ENCODE measurements around the gene ZNF678. TPM values are rescaled to one million over a fixed set of nuclear protein-coding genes. Genes with fewer than 3 reads are reported as not detected.

ZNF678 gene
- total RNA-seq = 10 to 100 TPM; 13.0 to 15.1 TPM

GRCh38 chr1:227563324-227564201, at the start of gene ZNF678:
ZNF678 (plus strand) TSS chr1:227563556; CDS start chr1:227650992, 87,436 bp downstream.
- peak within 1 kb of the TSS; percentile 90 for H3K27ac Mint-ChIP-seq
- H3K36me3 Mint-ChIP-seq (ENCODE audit: insufficient read depth in 2 of 2) = peaks cover 12 to 13% of the 10 kb centered on the region in 2 donors
- DNase-seq = peak; percentile 89 to 92
- ATAC-seq (replicated peaks in 1 of 2) = peak; percentile 93
- H3K4me1 Mint-ChIP-seq (ENCODE audit: low read depth) = peaks cover 49% of the 10 kb centered on the region
- peaks cover 31% of the 10 kb centered on the region for H3K27me3 Mint-ChIP-seq (ENCODE audit: low read depth)
- peaks cover 2 to 3% of the 10 kb centered on the region in 2 donors for H3K9me3 Mint-ChIP-seq
- peak within 1 kb of the TSS; percentile 98 to 99 for H3K4me3 Mint-ChIP-seq

DNA sequence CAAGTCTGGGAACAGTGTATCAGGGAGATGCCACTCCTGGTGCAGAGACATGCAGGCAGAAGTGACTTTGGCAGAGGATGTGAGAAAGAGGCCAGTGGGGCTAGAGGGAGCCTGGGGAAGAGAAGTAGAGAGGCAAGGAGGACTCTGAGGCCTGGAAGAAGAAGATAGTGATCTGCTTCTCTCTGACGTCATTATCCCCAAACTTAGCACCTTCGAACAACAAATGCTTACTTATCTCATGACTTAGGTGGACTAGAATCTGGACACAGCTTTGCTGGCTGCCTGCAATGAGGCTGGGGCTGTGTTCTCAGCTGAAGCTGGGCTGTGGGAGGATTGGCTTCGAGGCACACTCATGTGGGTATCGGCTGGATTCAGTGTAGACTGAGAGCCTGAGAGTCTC, 44.5 kb upstream of the ZNF678 start:
- DNase-seq = no peak
- Mint-ChIP-seq H3K27me3 (ENCODE audit: low read depth) (peaks cover 6% of the 10 kb centered on the region), H3K4me3 (no peak overlapping the region)

GRCh38 chr1:227521782-227522181, 41.6 kb upstream of the ZNF678 start:
- no peak for ATAC-seq (replicated peaks in 1 of 2)
- peaks cover 6% of the 10 kb centered on the region for H3K27me3 Mint-ChIP-seq (ENCODE audit: low read depth)
- H3K9me3 Mint-ChIP-seq = peaks cover 4 to 7% of the 10 kb centered on the region in 2 donors
- H3K27ac Mint-ChIP-seq = no peak overlapping the region
- peaks cover 2 to 3% of the 10 kb centered on the region in 2 donors for H3K36me3 Mint-ChIP-seq (ENCODE audit: insufficient read depth in 2 of 2)
- no peak overlapping the region for H3K4me3 Mint-ChIP-seq
- DNase-seq = no peak
- no peaks in the 10 kb centered on the region for H3K4me1 Mint-ChIP-seq (ENCODE audit: low read depth)

More for the DNA sequence above, 44.5 kb upstream of the ZNF678 start:
- peaks cover 0 to 3% of the 10 kb centered on the region in 2 donors for H3K36me3 Mint-ChIP-seq (ENCODE audit: insufficient read depth in 2 of 2)
- H3K4me1 Mint-ChIP-seq (ENCODE audit: low read depth) = no peaks in the 10 kb centered on the region
- H3K27ac Mint-ChIP-seq = no peak overlapping the region
- H3K9me3 Mint-ChIP-seq = peaks cover 1 to 2% of the 10 kb centered on the region in 2 donors
- no peak for ATAC-seq (replicated peaks in 1 of 2)

- Mint-ChIP-seq H3K27me3 (ENCODE audit: low read depth) (peaks cover under 1% of the 10 kb centered on the region), H3K9me3 (peaks cover 23 to 36% of the 10 kb centered on the region in 2 donors)
- no peak for DNase-seq
These were observed 36.8 kb upstream of the ZNF678 start for GRCh38 chr1:227526524-227526923.

GRCh38 chr1:227532019-227532619, 31.2 kb upstream of the ZNF678 start:
- no peak for ATAC-seq (replicated peaks in 1 of 2)
- H3K4me1 Mint-ChIP-seq (ENCODE audit: low read depth) = no peaks in the 10 kb centered on the region

More at GRCh38 chr1:227526524-227526923, 36.8 kb upstream of the ZNF678 start:
- peaks cover 23 to 26% of the 10 kb centered on the region in 2 donors for H3K36me3 Mint-ChIP-seq (ENCODE audit: insufficient read depth in 2 of 2)
- H3K27ac Mint-ChIP-seq = no peak overlapping the region
- no peaks in the 10 kb centered on the region for H3K4me1 Mint-ChIP-seq (ENCODE audit: low read depth)
- ATAC-seq (replicated peaks in 1 of 2) = no peak
- H3K4me3 Mint-ChIP-seq = no peak overlapping the region

GRCh38 chr1:227540170-227541098, 22.9 kb upstream of the ZNF678 start:
- ATAC-seq (replicated peaks in 1 of 2) (no peak), DNase-seq (no peak)
- Mint-ChIP-seq H3K4me3 (no peak overlapping the region), H3K27ac (no peak overlapping the region), H3K27me3 (ENCODE audit: low read depth) (no peaks in the 10 kb centered on the region), H3K36me3 (ENCODE audit: insufficient read depth in 2 of 2) (peaks cover 0 to under 1% of the 10 kb centered on the region in 2 donors), H3K9me3 (peaks cover 0 to under 1% of the 10 kb centered on the region in 2 donors), H3K4me1 (ENCODE audit: low read depth) (peaks cover 7% of the 10 kb centered on the region)

More at GRCh38 chr1:227532019-227532619, 31.2 kb upstream of the ZNF678 start:
- Mint-ChIP-seq H3K27ac (no peak overlapping the region), H3K27me3 (ENCODE audit: low read depth) (no peaks in the 10 kb centered on the region), H3K4me3 (no peak overlapping the region), H3K9me3 (peaks cover 20 to 35% of the 10 kb centered on the region in 2 donors), H3K36me3 (ENCODE audit: insufficient read depth in 2 of 2) (peaks cover 25 to 26% of the 10 kb centered on the region in 2 donors)
- no peak for DNase-seq

DNA sequence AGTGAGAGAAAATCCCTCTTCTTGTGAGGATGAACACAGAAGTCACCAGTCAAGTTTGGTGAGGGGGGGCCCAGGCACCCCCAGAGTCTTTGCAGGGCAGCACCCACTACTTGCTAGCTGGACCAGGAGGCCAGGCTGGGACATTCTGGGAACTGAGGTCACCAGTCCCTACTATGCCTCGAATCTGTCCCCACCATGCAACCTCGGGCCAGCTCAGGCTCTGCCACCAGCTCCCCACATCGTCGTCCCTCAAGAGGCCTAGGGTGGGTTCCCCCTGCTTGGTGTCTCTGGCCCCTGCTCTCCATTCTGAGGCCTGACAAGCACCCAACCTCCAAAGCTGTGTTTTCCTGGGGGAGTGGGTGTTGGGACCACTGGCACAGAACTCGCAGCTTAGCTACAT, 22.2 kb upstream of the ZNF678 start:
- peaks cover 7% of the 10 kb centered on the region for H3K4me1 Mint-ChIP-seq (ENCODE audit: low read depth)
- no peaks in the 10 kb centered on the region for H3K36me3 Mint-ChIP-seq (ENCODE audit: insufficient read depth in 2 of 2)
- H3K9me3 Mint-ChIP-seq = no peaks in the 10 kb centered on the region
- H3K27ac Mint-ChIP-seq = no peak overlapping the region
- ATAC-seq (replicated peaks in 1 of 2) (no peak), DNase-seq (no peak)
- H3K4me3 Mint-ChIP-seq = peak overlapping the region; percentile 55
- H3K27me3 Mint-ChIP-seq (ENCODE audit: low read depth) = no peaks in the 10 kb centered on the region

- ATAC-seq (replicated peaks in 1 of 2) (no peak), DNase-seq (no peak)
- no peaks in the 10 kb centered on the region for H3K9me3 Mint-ChIP-seq
- no peaks in the 10 kb centered on the region for H3K27me3 Mint-ChIP-seq (ENCODE audit: low read depth)
- no peaks in the 10 kb centered on the region for H3K36me3 Mint-ChIP-seq (ENCODE audit: insufficient read depth in 2 of 2)
- peaks cover 7% of the 10 kb centered on the region for H3K4me1 Mint-ChIP-seq (ENCODE audit: low read depth)
- no peak overlapping the region for H3K27ac Mint-ChIP-seq
- peak overlapping the region; percentile 58 for H3K4me3 Mint-ChIP-seq
These were observed 21.6 kb upstream of the ZNF678 start for GRCh38 chr1:227541796-227542152.

DNA sequence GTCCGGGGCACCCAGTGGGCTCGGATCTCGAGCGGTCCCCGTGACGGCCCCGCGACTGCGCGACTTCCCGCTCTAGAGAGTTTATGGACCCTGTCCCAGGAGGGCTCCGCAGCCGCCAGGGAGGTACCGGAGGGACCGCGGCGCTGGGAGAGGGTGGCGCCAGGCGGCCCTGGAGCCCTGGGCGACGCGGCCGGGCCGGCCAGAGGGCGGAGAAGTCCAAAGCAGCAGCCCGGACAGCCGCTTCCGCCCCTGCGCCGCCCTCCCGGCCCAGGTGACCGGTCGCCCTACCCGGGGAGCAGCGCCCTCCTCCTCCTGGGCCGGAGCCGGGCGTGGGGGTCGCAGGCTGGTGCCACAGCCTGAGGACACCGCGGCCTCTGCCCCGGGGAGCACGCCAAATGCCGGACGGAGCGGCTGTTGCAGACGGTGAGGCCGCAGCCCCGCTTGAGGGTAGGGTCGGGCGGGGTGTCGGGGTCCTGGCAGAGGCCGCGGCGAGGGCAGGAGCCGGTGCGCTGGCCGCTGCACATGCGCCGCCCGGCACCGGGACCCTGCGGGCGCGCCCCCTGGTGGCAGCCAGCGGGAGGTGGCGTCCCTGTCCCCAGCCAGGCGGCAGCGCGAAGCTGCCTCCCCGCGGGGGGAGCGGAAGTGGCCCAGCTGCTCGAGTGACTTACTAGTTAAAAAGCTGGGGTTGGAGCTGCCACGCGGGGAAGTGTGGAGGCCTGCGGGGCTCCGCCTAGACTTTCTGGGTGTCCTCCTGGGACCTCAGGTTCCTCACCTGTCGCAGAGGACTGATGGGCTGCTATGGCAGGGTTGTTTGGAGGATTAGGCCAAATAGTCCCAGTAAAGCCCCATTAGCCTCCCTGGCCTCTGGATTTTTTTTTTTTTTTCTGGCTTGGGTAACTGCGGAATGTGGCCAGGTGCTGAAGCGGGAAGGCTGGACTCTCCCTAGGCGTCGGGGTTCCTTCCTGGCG, 20.9 kb upstream of the ZNF678 start:
- no peaks in the 10 kb centered on the region for H3K36me3 Mint-ChIP-seq (ENCODE audit: insufficient read depth in 2 of 2)
- peaks cover 7% of the 10 kb centered on the region for H3K4me1 Mint-ChIP-seq (ENCODE audit: low read depth)
- DNase-seq = peak; percentile 91 to 96
- H3K9me3 Mint-ChIP-seq = no peaks in the 10 kb centered on the region
- no peak overlapping the region for H3K27ac Mint-ChIP-seq
- no peaks in the 10 kb centered on the region for H3K27me3 Mint-ChIP-seq (ENCODE audit: low read depth)
- ATAC-seq (replicated peaks in 1 of 2) = peak; percentile 97
- H3K4me3 Mint-ChIP-seq = peak overlapping the region; percentile 58

DNA sequence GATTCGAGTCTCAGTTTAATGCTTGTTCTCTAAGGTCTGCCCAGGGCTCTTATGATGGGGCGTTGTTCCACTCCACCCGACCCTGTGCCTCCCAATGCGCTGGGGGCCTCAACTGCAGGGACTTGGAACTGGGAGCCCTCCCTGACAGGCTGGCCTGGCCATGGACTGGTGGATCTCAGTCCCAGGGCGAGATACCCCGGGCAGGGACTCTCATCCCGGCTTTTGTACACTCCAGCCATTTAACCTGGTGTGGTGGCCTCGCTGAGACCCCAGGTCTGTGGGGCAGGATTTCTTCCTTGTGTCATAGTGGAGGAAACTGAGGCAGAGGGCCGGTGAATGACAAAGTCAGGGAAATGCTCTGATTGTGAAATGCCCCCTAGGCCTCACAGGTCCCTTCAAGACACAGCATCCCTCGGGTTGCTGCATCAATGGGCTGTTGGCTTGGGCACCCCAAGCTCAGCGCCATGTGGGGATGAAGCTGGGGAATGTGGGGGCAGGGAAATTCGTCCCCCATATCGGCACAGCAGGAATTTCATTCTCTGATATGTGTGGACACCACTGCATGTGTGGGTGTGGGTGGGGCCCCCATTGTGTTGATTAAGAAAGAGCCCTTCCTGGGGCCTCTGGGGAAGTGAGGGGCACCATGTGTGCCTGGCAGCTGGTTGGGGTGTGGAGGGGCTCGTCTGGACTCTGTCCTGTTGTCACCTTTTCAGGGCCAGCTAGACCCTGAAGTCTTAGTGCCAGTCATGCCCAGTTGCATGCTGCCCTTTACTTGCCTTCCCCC, 19.9 kb upstream of the ZNF678 start:
- H3K4me1 Mint-ChIP-seq (ENCODE audit: low read depth) = peaks cover 7% of the 10 kb centered on the region
- peak overlapping the region; percentile 53 to 57 for H3K4me3 Mint-ChIP-seq

More for the DNA sequence above, 19.9 kb upstream of the ZNF678 start:
- H3K36me3 Mint-ChIP-seq (ENCODE audit: insufficient read depth in 2 of 2) = no peaks in the 10 kb centered on the region
- no peak for DNase-seq
- H3K27me3 Mint-ChIP-seq (ENCODE audit: low read depth) = no peaks in the 10 kb centered on the region
- ATAC-seq (replicated peaks in 1 of 2) = no peak
- H3K9me3 Mint-ChIP-seq = no peaks in the 10 kb centered on the region
- H3K27ac Mint-ChIP-seq = no peak overlapping the region

Data from activated T-cell treated with anti-CD3 and anti-CD28 coated beads, Interleukin-2, amount 50 U/mL, for 72 hours (primary cell).